GM19351 (cell line): ENCODE measurements around the gene RHOT2.
A peak's percentile ranks its signal among the peaks of the same experiment; 100 is the strongest.

Experiments
- ATAC-seq: cut with Tn5 transposase; IDR thresholded peaks from one replicate; pipeline ENCODE4 v1.9.1; 2021; ENCODE audit warnings: mild to moderate bottlenecking, moderate library complexity; ENCODE audit not compliant: unreplicated experiment

RHOT2 gene

GRCh38 chr16:647173-647902, 20.6 kb upstream of the RHOT2 start:
- ATAC-seq = no peak

GRCh38 chr16:648071-648780, 19.7 kb upstream of the RHOT2 start:
- peak; percentile 2 for ATAC-seq

GRCh38 chr16:648781-649589, 18.9 kb upstream of the RHOT2 start, which contains the start of gene WDR90:
Gene WDR90, plus strand, starts transcription at chr16:649365. Its CDS starts 52 bp downstream, at chr16:649417.
- ATAC-seq = peak; percentile 86

GRCh38 chr16:649631-650030, 18.3 kb upstream of the RHOT2 start:
- ATAC-seq = peak; percentile 14

GRCh38 chr16:651844-652243, 16.1 kb upstream of the RHOT2 start:
- ATAC-seq = no peak

- ATAC-seq = no peak
Measured at GRCh38 chr16:652454-653305, 15.3 kb upstream of the RHOT2 start.

GRCh38 chr16:654034-654433, 13.9 kb upstream of the RHOT2 start:
- ATAC-seq = no peak

- ATAC-seq = no peak
Measured at GRCh38 chr16:657487-657886, 10.4 kb upstream of the RHOT2 start.

GRCh38 chr16:658679-659571, 9.0 kb upstream of the RHOT2 start:
- no peak for ATAC-seq

- ATAC-seq = no peak
Measured at GRCh38 chr16:659618-660017, 8.3 kb upstream of the RHOT2 start.

- ATAC-seq = no peak
Measured at GRCh38 chr16:660132-660458, 7.8 kb upstream of the RHOT2 start.

- ATAC-seq = peak; percentile 63
Measured at GRCh38 chr16:660459-661183, 7.3 kb upstream of the RHOT2 start.

GRCh38 chr16:661184-661821, 6.6 kb upstream of the RHOT2 start:
- no peak for ATAC-seq

- no peak for ATAC-seq
Measured at GRCh38 chr16:662095-662494, 5.8 kb upstream of the RHOT2 start.

GRCh38 chr16:662597-662996, 5.3 kb upstream of the RHOT2 start:
- ATAC-seq = no peak

GRCh38 chr16:666572-666971, 1.4 kb upstream of the RHOT2 start:
- ATAC-seq = no peak

- no peak for ATAC-seq
Measured at GRCh38 chr16:667113-667779, 686 bp upstream of the RHOT2 start.

GRCh38 chr16:668519-669171, 713 bp downstream of the RHOT2 start:
- ATAC-seq = no peak
